Neutrophil (primary cell): ENCODE measurements around the gene CDK15.
"Not testable (repeated sequence)": the region's sequence is repeated elsewhere in the genome, so short reads cannot be mapped to it uniquely, and the experiment has no call there.

Source experiments
- H3K27ac ChIP-seq: fragments of 200-600 bp; sonication (generic); 2 replicates; pipeline ENCODE4 v1.5.1; 2016; ENCODE audit warnings: mild to moderate bottlenecking, moderate library complexity
- H3K27me3 ChIP-seq: fragments of 200-600 bp; sonication (generic); 2 replicates; pipeline ENCODE4 v1.6.0; 2016; ENCODE audit warnings: mild to moderate bottlenecking
- H3K36me3 ChIP-seq: fragments of 200-600 bp; sonication (generic); 2 replicates; pipeline ENCODE4 v1.5.1; 2017
- H3K4me1 ChIP-seq, 2 experiments: fragments of 200-600 bp in 1 of 2; sonication (generic) in 1 of 2; 1 replicate in 1 of 2; 2 replicates in 1 of 2; pipeline versions ENCODE4 v1.5.1 to v1.6.1; 2013 to 2016; ENCODE audit warnings: low read depth in 1 of 2, low read length in 1 of 2, mild to moderate bottlenecking in 1 of 2, moderate library complexity in 1 of 2; ENCODE audit not compliant: control insufficient read depth in 1 of 2, insufficient read depth in 1 of 2
- H3K4me3 ChIP-seq, 2 experiments: fragments of 200-600 bp in 1 of 2; sonication (generic) in 1 of 2; 1 replicate in 1 of 2; 2 replicates in 1 of 2; pipeline ENCODE4 v1.5.1; 2013 to 2016; ENCODE audit warnings: low read depth in 1 of 2, low read length in 1 of 2, mild to moderate bottlenecking in 1 of 2, moderate library complexity in 1 of 2
- H3K9me3 ChIP-seq: fragments of 200-600 bp; sonication (generic); 2 replicates; pipeline ENCODE4 v1.5.1; 2016
- TF ChIP-seq, protein P1 (sequence below): fragments of 200-600 bp; sonication (generic); IDR thresholded peaks from 2 replicates; pipeline ENCODE4 v1.5.1; 2016; ENCODE audit warnings: antibody characterized with exemption

CDK15 gene

DNA sequence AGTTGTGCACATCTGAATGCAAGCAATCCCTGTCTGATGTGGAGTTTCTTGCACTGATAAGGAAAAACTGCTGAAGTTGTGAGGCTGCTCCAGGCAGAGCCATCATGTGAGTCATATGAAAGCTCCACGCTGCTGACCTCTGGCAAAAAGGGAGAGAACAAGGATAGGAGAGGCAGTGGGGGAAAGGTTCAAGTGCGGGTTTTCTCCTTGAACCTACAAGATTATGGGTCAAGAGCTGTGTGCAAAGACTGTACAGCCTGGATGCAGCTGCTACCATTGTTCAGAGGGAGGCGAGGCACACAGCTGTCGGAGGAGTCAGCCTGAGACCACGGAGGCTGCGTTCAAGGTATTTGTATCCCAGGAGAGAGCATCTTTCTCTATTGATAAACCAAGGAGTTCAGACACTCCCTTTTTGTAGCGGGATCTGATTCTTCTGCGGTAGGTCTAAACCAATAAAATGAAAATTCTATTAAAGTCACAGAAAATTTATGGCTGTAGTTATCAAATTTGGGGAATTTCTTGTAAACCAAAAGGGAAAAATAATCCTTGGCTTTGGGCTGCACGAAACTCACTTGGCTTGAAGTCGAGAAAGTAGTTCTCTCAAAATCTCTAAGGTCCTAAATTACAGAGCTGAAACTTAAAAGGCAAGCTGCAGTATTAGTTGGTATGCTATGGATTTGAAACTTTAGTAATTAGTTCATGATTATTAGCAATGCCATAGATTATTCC is at the start of gene CDK15:
CDK15 (plus strand) TSS at position 96 of the 729 bp plus-strand sequence; CDS start at position 224, 128 bp downstream.
- TF ChIP-seq, protein P1, sequence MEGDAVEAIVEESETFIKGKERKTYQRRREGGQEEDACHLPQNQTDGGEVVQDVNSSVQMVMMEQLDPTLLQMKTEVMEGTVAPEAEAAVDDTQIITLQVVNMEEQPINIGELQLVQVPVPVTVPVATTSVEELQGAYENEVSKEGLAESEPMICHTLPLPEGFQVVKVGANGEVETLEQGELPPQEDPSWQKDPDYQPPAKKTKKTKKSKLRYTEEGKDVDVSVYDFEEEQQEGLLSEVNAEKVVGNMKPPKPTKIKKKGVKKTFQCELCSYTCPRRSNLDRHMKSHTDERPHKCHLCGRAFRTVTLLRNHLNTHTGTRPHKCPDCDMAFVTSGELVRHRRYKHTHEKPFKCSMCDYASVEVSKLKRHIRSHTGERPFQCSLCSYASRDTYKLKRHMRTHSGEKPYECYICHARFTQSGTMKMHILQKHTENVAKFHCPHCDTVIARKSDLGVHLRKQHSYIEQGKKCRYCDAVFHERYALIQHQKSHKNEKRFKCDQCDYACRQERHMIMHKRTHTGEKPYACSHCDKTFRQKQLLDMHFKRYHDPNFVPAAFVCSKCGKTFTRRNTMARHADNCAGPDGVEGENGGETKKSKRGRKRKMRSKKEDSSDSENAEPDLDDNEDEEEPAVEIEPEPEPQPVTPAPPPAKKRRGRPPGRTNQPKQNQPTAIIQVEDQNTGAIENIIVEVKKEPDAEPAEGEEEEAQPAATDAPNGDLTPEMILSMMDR, result no peak
- Histone ChIP-seq H3K4me1 (no peaks in the 10 kb centered on the region), H3K27ac (no peak within 1 kb of the TSS), H3K9me3 (no peaks in the 10 kb centered on the region), H3K27me3 (no peaks in the 10 kb centered on the region), H3K36me3 (no peaks in the 10 kb centered on the region), H3K4me3 (no peak within 1 kb of the TSS)

DNA sequence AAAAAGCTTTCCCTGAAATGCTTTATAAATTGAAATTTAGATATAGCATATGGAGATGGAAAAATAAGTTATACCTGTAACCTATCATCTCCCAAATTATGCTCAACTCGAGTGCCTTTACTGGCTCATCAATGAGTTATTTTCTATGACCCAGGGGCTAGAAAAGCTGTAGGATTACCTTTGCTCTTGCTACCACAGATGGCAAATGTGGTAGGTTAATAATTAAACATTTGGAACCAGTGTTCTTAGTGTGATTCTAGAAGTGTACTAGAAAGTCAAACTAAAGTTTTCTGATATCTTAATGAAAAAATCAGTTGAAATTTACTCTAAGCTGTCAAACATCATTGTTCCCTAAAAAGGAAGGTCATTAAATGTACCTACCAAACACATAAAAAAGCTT is 48.1 kb upstream of the CDK15 start:
- Histone ChIP-seq H3K36me3 (peaks cover 32% of the 10 kb centered on the region), H3K27ac (no peak overlapping the region), H3K27me3 (no peaks in the 10 kb centered on the region), H3K4me1 (no peaks in the 10 kb centered on the region), H3K9me3 (no peaks in the 10 kb centered on the region), H3K4me3 (no peak overlapping the region)
- TF ChIP-seq, protein P1, result no peak

DNA sequence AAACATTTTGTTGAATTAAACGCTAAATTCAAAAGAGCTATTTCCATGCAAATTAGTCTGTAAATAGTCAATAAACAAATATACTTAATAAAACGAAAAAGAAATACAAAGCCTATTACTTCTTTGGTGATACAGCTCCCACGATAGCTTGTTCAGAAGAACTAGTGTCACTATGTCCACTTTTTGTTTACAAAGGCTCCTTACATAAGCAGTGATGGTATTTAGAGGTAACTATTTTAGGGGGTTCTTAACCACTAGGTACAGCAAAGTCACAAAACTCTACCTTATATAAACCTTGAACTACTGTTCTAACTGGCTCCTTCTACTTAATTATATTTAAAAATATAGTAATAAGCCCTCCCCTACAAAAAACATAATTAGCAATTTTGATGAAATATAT is 47.5 kb upstream of the CDK15 start:
- Histone ChIP-seq H3K36me3 (peaks cover 32% of the 10 kb centered on the region), H3K9me3 (no peaks in the 10 kb centered on the region)
- TF ChIP-seq, protein P1, result no peak

DNA sequence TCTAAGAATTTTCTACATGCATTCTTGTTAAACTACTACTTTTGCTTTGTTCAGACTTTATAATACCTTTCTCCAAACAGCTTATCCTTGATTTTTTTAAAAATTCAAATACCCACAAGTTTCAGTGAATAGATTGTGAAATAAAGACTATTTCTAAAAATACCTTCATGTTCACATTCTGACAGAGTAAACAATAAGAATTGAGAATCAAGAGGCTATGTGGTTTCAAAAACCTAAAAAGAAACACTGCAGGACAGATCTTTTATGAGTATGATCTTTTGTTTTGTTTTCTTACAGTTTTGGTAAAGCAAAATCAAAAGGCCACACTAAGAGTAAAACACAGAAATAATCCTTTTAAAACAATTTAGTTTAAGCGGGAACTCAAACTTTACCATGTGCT is 46.8 kb upstream of the CDK15 start:
- Histone ChIP-seq H3K36me3 (peaks cover 27% of the 10 kb centered on the region), H3K27ac (no peak overlapping the region), H3K4me3 (no peak overlapping the region), H3K27me3 (no peaks in the 10 kb centered on the region), H3K9me3 (no peaks in the 10 kb centered on the region), H3K4me1 (no peaks in the 10 kb centered on the region)
- TF ChIP-seq, protein P1, result no peak

More for the DNA sequence above, 47.5 kb upstream of the CDK15 start:
- Histone ChIP-seq H3K4me3 (no peak overlapping the region), H3K27ac (no peak overlapping the region), H3K4me1 (no peaks in the 10 kb centered on the region), H3K27me3 (no peaks in the 10 kb centered on the region)

DNA sequence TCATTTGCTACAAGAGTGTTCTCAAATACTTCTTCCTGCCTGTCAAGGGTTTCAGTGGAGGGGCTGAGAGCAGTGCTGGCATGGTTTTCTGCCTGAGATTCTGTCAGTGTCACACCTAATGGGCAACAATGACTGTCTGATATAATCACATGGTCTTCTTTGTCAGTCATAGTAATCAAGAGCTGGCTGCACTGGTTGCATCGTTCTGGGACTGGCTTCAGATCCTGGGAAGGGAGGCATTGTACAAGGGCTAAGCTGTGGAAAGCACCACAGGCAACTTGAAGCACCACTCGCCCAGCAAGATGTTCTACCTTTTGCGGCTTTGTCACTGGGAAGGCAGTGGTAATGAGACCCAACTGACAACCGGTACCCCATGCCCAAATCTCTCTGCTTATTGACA is 45.2 kb upstream of the CDK15 start:
- H3K4me3 ChIP-seq, result no peak overlapping the region
- no peaks in the 10 kb centered on the region for H3K27me3 ChIP-seq
- H3K9me3 ChIP-seq, result no peaks in the 10 kb centered on the region
- H3K27ac ChIP-seq, result no peak overlapping the region
- H3K36me3 ChIP-seq, result peaks cover 27% of the 10 kb centered on the region
- no peaks in the 10 kb centered on the region for H3K4me1 ChIP-seq
- TF ChIP-seq, protein P1, result no peak

DNA sequence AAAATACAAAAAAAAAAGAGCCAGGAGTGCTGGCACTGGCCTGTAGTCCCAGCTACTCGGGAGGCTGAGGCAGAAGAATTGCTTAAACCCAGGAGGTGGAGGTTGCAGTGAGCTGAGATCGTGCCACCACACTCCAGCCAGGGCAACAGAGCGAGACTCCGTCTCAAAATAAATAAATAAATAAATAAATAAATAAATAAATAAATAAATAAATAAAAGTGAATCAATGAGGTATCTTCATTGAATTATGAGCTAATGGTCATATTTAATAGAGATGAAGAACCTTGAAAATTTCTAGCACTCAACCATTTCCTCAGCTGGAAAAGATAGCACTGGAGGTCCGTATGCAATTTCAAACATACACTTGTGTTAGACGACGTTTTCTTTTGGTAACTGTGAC is 41.9 kb upstream of the CDK15 start:
- peaks cover 15% of the 10 kb centered on the region for H3K36me3 ChIP-seq
- not testable (repeated sequence) for H3K9me3 ChIP-seq, H3K4me1 ChIP-seq, H3K4me3 ChIP-seq, H3K27me3 ChIP-seq, H3K27ac ChIP-seq
